ENCODE measurements around the gene GPC3.
"Not testable (repeated sequence)": the region's sequence is repeated elsewhere in the genome, so short reads cannot be mapped to it uniquely, and the experiment has no call there.

The GPC3 gene

DNA sequence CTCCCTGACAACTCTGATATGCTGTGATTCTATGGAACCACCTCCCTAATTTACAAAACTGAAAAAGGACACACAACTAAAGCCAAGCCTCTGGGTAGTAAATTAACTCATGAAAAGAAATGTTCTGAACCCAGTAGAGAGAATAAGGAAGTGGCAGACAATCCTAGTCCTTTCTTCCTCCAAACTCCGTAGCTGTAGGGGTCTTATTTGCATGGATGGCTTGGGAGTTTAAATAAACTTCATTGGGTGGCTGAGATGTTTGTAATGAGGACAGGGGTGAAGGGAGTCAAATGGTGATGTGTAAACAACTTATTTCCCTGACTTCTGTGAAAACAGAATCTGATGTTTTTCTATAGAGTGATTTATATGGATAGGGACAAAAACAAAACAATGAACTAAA is 59.3 kb downstream of the GPC3 start:
- DNase-seq (ENCODE audit: low read depth) = no peak

DNA sequence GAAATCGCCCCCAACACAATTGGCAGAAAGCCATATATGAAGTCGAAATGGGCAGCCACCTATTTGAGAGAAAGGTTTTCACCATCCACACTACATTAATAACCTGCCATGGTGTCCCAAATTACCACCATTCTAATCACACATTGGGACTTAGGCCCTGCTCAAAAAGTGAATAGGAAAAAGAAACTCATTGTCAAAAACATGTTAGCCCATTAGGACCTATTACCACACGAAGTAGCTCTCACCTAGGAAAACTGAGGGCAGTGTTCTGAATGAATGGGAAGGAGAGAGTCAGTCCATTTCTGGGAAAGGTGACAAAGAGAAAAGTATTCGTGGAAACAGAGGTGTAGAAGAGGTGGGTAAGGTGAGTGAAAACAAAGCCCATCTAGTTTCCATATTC is 60.8 kb downstream of the GPC3 start:
- DNase-seq (ENCODE audit: low read depth) = no peak

DNA sequence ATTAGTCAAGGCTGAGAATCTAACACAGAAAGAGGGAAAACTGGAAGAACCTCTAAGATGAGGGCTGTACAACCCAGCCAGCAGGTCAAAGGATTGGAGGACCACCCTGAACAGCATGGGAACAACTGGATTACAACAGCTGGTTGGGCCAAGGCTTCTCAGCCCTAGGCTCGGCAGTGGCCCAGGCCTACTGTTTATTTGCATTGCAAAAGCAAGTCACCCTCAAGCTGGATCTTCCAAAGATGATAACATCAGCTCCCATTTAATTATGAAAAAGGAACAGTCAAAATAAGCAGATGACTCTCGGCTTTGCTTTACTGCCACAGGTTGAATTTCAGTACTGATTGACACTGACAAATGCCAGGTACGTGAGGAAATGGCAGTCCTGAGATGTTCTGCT is 61.8 kb downstream of the GPC3 start:
- no peak for DNase-seq (ENCODE audit: low read depth)

DNA sequence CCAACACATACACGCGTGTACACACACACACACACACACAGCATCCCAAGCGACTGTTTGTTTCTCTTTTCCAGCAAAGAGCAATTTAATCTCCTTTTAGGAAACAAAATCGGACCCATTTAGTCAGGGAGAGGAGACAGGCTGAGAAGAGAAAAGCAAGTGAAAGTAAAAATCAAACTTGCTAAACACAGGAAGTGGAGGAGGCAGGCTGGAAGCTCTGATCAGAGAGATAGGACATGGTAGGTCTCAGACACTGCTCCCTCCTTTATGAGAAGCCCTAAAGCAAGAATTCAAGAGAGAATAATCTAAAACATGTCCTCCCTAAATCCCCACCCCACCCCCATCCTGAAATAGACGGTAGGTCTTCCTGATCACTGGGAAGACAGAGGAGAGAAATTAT is 62.3 kb downstream of the GPC3 start:
- no peak for DNase-seq (ENCODE audit: low read depth)

DNA sequence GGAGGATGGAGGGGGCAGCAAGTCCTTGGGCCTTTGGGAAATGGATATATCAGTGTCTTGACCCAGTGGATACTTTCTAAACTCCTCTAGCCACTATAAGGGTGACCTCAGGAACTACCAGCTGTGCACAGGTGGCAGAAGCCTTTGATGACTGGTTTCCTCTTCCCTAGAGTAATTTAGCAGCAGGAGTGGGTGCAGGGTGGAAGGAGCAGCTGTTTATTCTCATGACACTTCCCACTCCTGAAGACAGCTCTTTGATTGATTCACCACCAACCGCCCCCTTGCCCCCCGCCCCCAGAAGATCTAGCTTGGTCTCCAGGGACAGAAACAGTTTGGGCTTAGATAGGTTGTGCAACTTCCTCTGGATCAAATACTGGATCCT is 63.0 kb downstream of the GPC3 start:
- DNase-seq (ENCODE audit: low read depth) = no peak

DNA sequence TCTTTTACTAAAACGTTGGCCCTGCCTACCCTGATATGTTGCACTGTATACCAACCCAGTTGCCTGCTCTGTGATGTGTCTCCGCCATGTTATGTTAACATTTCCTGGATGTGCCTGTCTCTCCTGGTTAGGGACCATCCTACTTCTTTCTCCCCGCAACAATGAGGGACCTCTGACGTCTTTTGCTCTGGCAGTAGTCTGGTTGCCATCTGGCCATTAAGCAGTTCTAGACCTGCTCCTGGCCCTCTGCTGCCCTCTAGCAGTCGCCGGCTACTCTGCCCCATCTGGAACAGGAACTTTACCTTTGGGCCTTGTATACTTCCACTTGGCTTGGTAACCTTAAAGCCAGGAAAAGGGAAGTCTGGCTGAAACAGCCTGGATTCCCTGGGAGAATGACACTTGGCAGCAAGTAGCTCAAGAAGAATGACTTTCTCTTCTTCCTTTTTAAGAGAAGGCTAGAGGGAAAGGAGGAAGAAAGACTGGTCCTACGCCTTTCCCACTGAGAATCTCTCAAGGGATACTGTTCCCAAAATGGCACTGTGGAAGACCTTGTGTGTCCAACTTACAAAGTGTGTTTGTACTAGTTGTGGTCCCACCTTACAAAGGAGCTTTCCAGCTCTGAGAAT is 63.5 kb downstream of the GPC3 start:
- DNase-seq (ENCODE audit: low read depth) = no peak

DNA sequence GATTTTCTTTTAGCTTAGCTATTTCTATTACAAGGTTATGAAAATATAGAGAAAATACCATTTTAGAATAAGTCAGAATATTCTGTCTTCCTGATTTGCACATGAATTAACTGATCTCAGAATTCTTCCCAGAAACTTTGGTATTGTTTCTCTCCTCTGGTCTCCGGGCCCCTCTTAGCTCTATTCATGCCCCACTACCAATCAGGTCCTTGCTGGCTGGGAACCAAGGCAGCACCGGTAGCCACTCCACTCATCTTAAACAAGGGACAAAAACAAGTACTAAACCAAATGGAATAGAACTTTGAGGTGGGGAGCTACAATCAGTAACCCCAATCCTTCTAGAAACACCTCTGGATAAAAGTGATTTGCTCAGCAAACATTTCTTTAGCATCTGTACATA is 64.3 kb downstream of the GPC3 start:
- DNase-seq (ENCODE audit: low read depth) = no peak

DNA sequence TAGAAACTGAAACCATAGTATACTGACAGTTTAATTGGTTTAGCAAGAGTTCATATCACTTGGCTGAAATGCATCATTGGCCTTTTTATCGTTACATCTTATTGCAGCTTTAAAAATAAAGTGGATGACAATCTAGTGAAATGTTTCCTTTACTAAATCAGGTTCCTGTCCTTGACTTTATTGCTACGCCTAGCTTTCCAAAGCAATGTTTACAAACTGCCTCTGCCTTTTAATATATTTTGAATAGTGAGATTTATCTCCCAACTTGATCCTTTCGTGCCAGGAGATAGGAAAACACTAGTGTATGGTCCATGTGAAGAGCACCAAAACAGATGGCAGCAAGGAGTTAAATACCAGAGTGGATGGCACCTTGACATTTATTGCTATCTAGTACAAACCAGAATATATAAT is 67.0 kb downstream of the GPC3 start:
- no peak for DNase-seq (ENCODE audit: low read depth)

DNA sequence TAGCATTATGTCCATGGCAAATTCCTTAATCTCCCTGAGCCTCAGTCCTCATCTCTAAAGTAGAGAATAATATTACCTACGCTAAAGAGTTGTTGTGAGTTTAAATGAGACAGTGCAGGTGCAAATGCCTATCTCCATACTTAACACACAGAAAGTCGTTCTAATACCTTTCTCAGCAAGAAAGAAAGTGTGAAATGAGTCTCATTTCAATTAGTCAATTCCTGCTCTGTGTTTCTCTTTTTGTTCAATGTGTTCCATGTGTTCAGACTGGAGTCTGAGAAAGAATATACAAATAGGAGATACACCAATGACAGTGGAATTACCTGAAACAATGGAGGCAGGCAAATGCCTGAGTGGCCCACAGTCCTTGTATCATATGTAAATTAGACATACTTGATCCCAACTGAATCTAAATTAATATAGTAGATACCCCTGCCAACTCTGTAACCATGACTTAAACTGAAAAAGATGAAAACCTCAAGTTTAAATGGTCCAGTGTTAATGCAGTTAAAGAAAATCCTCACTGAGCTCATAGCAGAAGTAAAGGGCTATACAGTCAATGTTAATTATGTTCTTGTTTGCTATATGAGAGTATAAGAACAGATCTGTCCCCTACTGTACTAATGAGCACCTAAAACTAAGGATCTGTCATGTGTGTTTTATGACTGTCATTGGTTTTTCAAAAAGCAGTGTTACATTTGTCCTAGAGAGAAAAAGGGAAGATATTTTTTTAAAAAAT is 68.2 kb downstream of the GPC3 start:
- DNase-seq (ENCODE audit: low read depth) = no peak

DNA sequence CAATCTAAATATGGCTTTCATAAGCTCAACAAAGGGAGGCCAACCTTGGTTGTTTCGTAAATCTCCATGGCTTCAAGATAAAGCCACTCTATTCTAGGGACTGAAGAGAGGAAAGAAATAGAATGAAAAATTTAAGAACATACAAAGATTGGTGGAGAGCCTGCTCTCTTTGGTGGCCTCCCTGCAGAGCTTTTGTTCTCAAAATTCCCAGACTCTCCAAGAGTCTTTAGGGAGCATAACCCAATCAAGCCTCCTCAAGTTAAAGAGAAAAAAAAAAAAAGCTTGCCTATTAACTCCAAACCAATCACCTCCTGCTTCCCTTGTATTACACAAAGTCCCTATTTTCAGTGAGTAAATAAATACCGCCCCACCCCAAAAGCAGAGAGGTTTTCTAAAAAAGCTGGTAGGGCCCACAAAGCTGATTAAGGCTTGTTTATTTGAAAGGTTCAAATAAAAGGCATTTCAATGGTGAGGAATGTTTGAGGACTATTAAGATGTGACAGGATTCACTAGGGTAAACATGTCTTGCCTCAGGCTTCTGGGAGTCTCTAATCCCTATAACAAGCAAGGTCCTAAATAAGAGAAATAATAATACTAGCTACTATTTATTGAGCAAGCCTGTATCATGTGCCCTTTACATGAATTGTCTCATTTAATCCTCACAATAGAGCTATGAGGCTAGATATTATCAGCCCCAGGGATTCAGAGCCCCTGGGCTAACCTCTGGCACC is 71.6 kb downstream of the GPC3 start:
- DNase-seq (ENCODE audit: low read depth) = no peak

DNA sequence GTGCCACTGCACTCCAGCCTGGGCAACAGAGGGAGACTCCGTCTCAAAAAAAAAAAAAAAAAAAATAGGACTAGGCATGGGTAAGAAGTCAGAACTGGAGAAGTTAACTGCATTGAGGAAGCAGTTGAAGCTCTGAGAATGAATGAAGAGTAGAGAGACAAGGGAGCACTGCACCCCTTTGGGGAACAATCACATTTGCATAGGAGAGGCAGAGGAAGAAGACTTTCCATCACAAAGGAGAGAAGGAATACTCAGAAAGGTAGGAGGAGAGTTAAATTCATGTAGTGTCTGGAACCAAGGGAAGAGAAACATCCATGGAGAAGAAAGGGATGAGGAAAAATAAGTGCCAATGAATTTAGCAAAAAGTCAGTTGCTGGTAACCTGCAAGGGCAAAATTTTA is 72.4 kb downstream of the GPC3 start:
- no peak for DNase-seq (ENCODE audit: low read depth)

DNA sequence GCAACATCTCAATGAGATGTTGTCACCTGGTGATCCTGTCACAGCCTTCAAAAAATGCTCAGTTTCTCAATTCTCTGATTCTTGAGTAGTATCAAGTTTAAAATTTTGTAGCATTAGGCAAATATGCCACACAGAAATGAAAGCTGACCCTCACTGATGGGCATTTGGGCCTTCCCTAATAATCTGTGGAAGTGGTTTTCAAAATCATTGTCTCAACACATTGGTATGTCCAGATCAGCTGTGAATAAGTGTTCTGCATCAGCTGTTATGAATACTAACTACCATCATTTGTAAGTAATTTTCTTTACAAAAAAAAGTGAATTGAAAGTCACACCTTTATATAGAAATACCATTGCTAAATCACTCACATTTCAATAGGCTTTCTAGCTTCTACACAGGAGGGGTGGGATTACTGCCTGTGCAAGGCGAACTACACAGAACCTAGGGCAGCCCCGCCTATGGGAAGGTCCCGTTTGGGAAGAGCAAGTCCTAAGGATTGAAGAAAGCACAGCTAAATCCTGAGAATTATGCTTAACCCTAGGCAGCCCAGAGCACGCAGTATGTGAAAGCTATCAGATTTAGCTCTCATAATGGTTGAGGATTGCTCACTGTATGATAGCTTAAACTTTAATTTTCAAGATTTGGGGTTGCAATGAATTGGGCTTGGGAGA is 73.4 kb downstream of the GPC3 start:
- no peak for DNase-seq (ENCODE audit: low read depth)

DNA sequence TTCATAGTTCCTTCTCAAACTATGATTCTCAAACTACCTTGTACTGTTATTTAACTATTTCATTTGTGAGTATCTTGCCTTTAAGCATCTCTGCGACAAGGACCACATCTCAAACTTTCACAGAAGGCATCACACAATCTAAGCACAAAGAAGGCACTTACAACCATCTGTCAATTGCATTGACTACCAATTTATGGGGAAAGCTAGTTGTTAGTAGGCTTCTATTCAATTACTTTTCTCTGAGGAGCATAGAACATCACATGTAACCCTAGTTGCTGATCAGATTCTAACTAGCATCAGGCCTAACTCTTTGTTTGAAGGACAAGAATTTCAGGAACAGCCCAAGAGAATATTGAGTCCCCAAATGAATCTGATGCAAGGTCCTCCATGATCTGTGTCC is 74.9 kb downstream of the GPC3 start:
- DNase-seq (ENCODE audit: low read depth) = no peak

DNA sequence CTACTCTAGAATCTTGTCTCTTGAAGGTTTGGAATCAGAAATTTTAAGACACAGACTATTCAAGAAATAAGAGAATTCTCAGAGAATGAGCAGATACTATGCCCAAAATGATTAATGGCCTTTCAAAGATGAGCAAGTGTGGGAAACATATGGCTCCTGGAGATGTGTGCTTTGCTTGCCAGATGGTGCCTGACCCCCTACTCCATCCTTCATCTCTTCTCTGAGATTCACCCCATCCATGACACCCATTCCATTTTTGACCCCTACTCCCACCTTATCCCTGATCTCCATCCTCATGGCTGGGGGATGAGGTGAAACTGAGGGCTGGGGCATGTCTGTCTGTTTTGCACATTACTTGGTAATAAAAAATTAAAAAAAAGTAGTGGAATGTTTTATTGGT is 75.5 kb downstream of the GPC3 start:
- DNase-seq (ENCODE audit: low read depth) = no peak

DNA sequence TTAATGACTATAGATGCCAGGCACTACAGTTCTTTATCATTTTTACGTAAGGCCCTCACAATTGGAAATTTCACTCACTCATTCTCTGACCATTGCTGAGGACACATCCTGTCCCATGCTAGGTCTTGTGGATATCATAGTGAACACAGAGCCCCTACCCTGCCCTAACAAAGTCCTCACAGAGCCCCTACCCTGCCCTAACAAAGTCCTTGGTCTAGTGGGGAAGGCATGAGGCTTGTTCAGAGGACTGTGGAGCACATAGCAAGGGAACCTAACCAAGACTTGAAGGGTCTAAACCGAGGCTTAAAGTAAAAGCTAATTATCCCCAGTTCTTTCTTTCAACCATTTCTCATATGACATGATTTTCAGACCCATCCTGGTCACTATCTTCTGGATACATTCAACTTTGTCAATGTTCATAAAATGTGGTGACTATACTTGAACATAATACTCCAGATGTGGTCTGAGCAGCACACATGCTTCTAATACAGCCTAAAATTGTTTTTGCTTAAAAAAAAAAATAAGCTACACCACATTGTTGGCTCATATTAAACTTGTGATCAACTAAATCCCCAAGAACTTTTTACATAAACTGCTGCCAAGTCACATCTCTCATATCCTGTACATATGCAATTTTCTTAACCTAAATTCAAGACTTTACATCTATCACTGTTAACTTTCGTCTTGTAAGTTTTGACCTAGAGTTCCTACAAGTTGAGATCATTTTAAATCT is 77.0 kb downstream of the GPC3 start:
- DNase-seq (ENCODE audit: low read depth) = no peak

DNA sequence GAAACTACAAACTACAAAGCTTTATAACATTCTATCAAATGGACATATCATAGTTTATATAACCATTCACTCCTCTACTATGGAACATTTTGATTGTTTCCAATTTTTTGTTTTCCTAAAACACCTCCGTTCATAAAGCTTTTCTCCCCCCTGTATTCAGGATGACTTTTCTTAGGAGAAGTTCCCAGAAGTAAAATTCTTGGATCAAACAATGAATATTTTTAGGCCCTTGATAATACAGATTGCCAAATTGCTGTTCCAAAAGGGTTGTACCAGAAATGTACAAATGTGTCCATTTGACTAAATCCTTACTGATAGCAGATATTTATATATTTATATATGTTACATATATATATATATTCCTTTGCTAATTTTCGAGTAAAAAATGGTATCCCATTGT is 77.8 kb downstream of the GPC3 start:
- no peak for DNase-seq (ENCODE audit: low read depth)

DNA sequence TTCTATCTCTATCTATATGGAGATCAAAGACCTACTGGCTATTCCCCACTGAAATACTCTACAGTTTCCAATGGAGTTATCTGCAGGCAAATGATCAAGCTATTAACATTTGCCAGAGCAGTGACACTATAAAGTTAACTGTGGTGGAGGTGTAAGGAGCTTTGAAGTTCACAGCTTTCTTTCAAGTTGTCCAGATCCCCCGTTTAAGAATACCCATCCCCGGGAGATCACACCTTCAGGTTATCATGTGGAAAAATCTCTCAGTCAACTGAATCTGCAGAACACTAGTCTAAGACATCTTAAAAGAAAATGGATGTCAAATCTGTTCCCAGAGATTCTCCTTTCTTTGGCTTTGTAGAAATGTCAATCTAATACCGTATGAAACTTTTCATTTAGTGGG is 80.1 kb downstream of the GPC3 start:
- no peak for DNase-seq (ENCODE audit: low read depth)

DNA sequence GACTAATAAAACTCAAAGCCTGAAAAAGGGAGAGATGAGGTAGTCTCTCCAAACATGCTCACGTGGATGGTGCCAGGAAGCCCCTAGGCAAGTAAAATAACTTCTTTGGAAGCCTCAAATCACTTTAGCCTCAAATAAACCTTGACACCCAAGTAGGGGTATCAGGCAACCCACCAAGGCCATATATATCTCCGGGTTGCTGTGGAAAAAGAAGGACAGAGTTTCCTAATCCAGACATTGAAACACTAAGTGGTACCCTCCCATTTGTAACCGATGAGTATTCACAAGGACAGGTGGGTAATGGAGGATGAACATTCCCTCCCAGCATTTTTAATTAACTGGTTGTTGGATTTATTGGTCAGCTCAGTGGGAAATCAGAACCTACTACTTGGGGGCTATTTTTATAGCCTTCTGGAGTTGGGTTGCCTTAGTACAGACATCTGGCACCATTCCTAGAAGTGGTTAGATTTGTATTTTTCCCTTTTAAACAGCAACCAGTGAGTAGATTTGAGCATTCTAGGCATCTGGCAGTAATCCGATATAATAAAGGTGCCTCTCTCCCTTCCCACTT is 87.7 kb downstream of the GPC3 start:
- no peak for DNase-seq (ENCODE audit: low read depth)

DNA sequence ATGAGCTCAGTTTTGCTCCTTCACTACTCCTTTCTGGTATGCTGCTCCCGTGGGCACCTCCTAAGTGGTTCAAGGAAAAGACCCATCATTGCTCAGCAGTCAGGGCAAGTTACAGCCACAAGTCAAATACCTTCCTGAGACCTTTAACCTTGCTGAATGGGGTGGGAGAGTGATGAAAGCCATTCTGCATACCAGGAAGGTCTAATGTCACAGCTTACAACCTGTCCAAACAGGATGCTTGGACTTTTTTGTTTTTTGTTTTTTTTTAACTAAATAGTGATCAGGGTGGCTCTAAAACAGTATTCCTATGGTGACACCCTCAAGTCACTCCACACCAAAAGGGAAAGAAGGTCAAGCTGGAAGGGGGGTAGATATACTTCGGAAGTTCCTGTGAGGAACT is 93.1 kb downstream of the GPC3 start:
- no peak for DNase-seq (ENCODE audit: low read depth)

DNA sequence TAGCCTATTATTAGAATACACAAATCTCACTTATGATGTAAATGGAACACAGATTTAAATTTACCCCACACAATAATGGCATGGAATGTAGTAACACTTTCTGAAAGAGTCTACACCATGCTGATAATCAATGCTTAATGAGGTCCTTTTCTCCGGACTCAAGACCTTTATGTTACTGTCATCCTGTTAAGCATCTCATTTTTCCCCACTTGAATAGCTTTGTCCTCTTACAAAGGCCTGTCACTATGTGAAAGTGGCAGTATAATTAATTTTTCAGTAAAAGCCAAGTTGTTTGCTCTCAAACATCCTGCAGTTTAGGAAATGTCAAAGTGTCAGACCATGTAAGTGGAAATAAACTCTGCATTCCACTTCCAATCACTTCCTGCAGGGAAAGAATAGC is 96.4 kb downstream of the GPC3 start:
- no peak for DNase-seq (ENCODE audit: low read depth)

DNA sequence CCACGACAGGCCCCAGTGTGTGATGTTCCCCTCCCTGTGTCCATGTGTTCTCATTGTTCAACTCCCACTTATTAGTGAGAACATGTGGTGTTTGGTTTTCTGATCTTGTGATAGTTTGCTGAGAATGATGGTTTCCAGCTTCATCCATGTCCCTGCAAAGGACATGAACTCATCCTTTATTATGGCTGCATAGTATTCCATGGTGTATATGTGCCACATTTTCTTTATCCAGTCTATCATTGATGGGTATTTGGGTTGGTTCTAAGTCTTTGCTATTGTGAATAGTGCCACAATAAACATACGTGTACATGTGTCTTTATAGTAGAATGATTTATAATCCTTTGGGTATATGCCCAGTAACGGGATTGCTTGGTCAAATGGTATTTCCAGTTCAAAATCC is 97.3 kb downstream of the GPC3 start:
- DNase-seq (ENCODE audit: low read depth) = not testable (repeated sequence)

All from activated T-helper 1 cell treated with Interleukin-2 at 50 U/mL for 16 hours (primary cell).